ENCODE results near the gene LRRK1.
A peak's percentile ranks its signal among the peaks of the same experiment; 100 is the strongest.

Gene LRRK1

DNA sequence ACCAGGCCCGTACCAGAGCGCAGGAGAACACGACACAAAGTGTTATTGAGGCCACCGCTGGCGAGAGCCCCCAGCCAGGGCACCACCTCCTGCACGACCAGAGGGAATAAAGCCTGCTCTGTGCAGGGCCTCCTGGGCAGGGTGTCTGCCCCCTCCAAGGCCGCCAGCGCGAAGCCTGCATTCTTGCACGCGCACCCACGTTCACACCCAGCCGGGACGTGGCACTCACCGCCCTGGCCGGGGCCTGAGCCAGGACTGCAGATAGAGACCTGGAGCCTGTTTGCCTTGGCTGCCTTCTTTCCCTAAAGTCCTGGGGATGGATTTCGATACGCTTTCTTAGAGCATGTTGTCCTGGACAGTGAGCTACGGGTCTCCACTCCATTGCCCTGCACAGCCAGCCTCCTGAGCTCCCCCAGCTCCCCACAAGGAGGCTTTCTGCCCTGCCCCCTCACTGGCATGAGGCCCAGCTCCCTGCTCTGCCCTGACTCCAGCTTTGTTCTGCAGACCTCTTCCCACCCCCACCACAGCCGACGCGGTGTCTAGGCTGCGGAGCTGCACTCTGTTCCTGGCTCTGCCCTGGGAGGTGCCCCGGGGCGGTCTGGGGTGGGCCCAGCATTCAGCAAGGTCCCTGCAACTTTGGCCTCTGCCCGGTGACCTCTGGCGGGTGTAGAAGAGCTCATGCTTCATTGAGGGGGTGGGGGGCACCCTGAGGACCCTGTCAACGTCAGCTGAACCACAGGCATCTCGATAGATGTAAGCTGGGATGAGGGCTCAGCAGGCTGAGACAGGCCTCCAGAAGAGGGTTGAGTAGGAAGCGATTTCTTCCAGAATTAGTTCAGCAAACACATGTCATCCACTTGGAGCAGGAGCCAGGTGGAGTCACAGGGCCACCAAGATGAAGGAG, 145.0 kb downstream of the LRRK1 start:
- Histone ChIP-seq H4K20me1 (no peaks in the 10 kb centered on the region), H3K4me3 (no peak overlapping the region), H3K9me3 (no peaks in the 10 kb centered on the region), H3K36me3 (no peaks in the 10 kb centered on the region), H3K9ac (no peak overlapping the region), H3K4me1 (peaks cover 40% of the 10 kb centered on the region), H3K4me2 (no peak overlapping the region), H3K27me3 (peaks cover 8% of the 10 kb centered on the region), H3K27ac (no peak overlapping the region)
- TF ChIP-seq Cebpa-rat (IDR thresholded peaks at IDR 0.05): no peak

DNA sequence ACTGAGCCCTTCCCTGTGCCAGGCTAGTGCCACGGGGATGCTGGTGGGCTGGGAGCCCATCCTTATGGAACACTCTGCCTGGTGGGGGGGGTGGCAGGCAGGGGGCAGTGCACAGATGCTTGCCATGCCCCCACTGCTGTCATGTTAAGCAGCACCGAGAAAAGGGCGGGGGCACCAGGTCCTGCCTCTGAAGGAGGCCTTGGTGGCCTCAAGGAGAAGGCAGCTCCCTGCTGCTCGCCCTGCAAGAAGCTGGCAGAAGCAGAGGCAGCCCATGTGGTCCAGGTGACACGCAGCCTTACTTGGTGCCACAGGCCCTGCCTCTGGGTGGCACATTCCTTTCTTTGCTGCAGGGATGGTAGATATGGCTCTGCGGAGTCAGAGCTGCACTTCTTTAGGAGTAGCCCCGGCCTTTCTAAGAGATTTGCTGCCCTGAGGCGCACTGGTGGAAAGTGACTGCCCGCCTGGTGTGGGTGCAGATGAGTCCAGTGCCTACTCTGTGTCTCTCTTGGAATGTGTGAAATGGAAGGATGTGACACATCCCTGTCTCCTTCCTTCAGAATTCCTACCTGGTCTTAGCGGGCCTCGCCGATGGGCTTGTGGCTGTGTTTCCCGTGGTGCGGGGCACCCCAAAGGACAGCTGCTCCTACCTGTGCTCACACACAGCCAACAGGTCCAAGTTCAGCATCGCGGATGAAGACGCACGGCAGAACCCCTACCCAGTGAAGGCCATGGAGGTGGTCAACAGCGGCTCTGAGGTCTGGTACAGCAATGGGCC, 145.8 kb downstream of the LRRK1 start:
- no peak for TF ChIP-seq Cebpa-rat (IDR thresholded peaks at IDR 0.05)
- H3K4me2 ChIP-seq: no peak overlapping the region
- no peaks in the 10 kb centered on the region for H3K36me3 ChIP-seq
- no peaks in the 10 kb centered on the region for H3K9me3 ChIP-seq
- H3K27me3 ChIP-seq: peaks cover 2% of the 10 kb centered on the region; the same call in 1 of the 2 replicates
- no peak overlapping the region for H3K9ac ChIP-seq
- peaks cover 43% of the 10 kb centered on the region for H3K4me1 ChIP-seq
- H3K27ac ChIP-seq: no peak overlapping the region
- H3K4me3 ChIP-seq: no peak overlapping the region
- H4K20me1 ChIP-seq: no peaks in the 10 kb centered on the region

GRCh38 chr15:101065570-101066221, 146.5 kb downstream of the LRRK1 start:
- H3K4me1 ChIP-seq: peaks cover 50% of the 10 kb centered on the region

DNA sequence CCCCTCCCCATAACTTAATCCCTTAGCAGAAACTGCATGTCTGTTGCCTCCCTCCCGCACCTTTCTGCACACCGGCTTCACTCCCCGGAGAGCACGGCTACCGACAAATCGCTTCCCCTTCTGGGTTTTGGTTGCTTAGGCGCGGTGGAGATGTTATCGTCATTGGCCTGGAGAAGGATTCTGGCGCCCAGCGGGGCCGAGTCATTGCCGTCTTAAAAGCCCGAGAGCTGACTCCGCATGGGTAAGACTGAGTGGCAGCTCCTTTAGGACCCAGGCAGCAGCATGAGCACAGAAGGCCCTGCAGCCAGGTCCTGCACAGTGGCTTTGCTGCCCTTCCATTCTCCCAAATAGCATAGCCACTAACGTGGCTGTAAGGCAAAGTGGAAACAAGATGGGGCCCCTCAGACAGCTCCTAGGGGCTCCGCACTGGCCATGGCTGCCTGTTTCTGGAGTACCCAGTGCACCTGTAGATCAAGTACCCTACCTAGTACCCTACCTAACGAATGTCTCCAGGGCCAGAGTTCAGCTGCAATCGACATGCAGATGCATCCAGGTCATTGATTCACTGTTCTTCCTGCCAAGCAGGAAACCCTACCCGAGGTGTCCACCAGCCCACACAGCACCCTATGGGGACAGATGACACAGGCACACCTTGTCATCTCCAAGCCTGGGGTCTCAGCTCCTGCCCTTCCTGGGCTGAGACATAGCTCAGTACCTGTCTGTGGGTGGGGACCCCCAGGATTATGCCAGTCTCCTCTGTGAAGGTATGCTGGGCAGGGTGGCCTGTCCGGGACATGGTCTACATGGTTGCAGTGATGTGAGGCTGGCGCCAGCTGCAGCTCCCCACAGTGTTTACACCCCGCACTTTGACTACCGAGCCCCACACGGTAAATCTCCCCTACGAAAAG, 147.6 kb downstream of the LRRK1 start:
- H4K20me1 ChIP-seq: no peaks in the 10 kb centered on the region
- no peak for TF ChIP-seq Cebpa-rat (IDR thresholded peaks at IDR 0.05)
- H3K4me3 ChIP-seq: no peak overlapping the region
- no peaks in the 10 kb centered on the region for H3K27me3 ChIP-seq
- no peaks in the 10 kb centered on the region for H3K9me3 ChIP-seq
- no peak overlapping the region for H3K9ac ChIP-seq
- no peaks in the 10 kb centered on the region for H3K36me3 ChIP-seq
- 0 out of 2 replicates have a peak overlapping the region, but pooled peaks have one; percentile 16 for H3K4me2 ChIP-seq
- peaks cover 43% of the 10 kb centered on the region for H3K4me1 ChIP-seq
- H3K27ac ChIP-seq: no peak overlapping the region

More at GRCh38 chr15:101065570-101066221, 146.5 kb downstream of the LRRK1 start:
- no peaks in the 10 kb centered on the region for H4K20me1 ChIP-seq
- H3K9me3 ChIP-seq: no peaks in the 10 kb centered on the region
- H3K27ac ChIP-seq: no peak overlapping the region
- H3K36me3 ChIP-seq: no peaks in the 10 kb centered on the region
- H3K27me3 ChIP-seq: no peaks in the 10 kb centered on the region
- no peak for TF ChIP-seq Cebpa-rat (IDR thresholded peaks at IDR 0.05)
- 0 out of 2 replicates have a peak overlapping the region, but pooled peaks have one; percentile 16 for H3K4me2 ChIP-seq
- H3K9ac ChIP-seq: no peak overlapping the region
- H3K4me3 ChIP-seq: no peak overlapping the region

GRCh38 chr15:101067660-101068522, 148.7 kb downstream of the LRRK1 start:
- H3K4me1 ChIP-seq: peaks cover 31% of the 10 kb centered on the region
- H3K9me3 ChIP-seq: no peaks in the 10 kb centered on the region
- H3K27ac ChIP-seq: no peak overlapping the region
- no peaks in the 10 kb centered on the region for H3K36me3 ChIP-seq
- no peaks in the 10 kb centered on the region for H4K20me1 ChIP-seq
- H3K4me3 ChIP-seq: no peak overlapping the region
- no peak for TF ChIP-seq Cebpa-rat (IDR thresholded peaks at IDR 0.05)
- no peak overlapping the region for H3K4me2 ChIP-seq
- no peak overlapping the region for H3K9ac ChIP-seq
- no peaks in the 10 kb centered on the region for H3K27me3 ChIP-seq

- H3K4me3 ChIP-seq: no peak overlapping the region
- no peak overlapping the region for H3K27ac ChIP-seq
- no peaks in the 10 kb centered on the region for H4K20me1 ChIP-seq
- H3K9ac ChIP-seq: no peak overlapping the region
- H3K4me2 ChIP-seq: no peak overlapping the region
- TF ChIP-seq Cebpa-rat (IDR thresholded peaks at IDR 0.05): no peak
- no peaks in the 10 kb centered on the region for H3K36me3 ChIP-seq
- H3K4me1 ChIP-seq: peaks cover 31% of the 10 kb centered on the region
- H3K9me3 ChIP-seq: no peaks in the 10 kb centered on the region
- no peaks in the 10 kb centered on the region for H3K27me3 ChIP-seq
These were observed 149.4 kb downstream of the LRRK1 start for GRCh38 chr15:101068523-101068960.

DNA sequence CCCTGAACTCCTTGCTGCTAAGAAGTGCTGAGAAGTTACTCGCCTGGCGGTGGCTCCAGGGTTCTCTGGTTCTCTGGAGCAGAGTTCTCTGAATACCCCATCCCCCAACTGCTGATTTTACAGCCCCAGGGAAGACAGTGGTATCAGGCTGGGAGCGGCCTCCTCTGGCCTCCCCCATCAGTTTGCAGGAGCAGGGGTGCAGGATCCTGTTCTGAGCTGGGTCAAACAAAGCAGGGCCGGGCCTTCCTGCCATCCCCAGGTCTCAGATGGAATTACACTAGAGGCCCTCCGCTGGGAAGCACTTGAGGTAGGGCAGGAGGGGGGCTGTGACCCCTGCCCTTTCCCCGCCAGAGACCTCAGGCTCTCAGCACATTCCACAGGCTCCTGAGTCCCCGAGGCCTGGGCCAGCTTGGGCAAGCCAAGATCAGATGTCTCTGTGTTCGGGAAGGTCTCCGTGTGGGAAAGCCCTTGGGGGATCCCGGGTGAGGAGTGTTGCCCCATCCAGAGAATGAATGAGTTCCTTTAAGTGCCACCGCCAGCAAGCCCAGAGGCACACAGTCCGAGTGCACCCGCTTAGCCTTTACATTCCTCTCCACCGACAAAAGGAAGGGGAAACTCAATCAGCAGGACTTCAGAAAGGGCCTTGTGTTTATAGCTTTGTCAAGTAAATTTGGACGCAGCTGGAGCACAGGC, 149.9 kb downstream of the LRRK1 start:
- H3K4me3 ChIP-seq: no peak overlapping the region
- H3K9me3 ChIP-seq: no peaks in the 10 kb centered on the region
- H3K9ac ChIP-seq: no peak overlapping the region
- no peak for TF ChIP-seq Cebpa-rat (IDR thresholded peaks at IDR 0.05)
- peaks cover 31% of the 10 kb centered on the region for H3K4me1 ChIP-seq
- H3K4me2 ChIP-seq: no peak overlapping the region
- no peaks in the 10 kb centered on the region for H3K36me3 ChIP-seq
- H3K27me3 ChIP-seq: no peaks in the 10 kb centered on the region
- H3K27ac ChIP-seq: no peak overlapping the region
- H4K20me1 ChIP-seq: no peaks in the 10 kb centered on the region

GRCh38 chr15:101069654-101069973, 150.5 kb downstream of the LRRK1 start:
- no peak for TF ChIP-seq Cebpa-rat (IDR thresholded peaks at IDR 0.05)
- H3K4me2 ChIP-seq: peak overlapping the region; percentile 46; the same call in 1 of the 2 replicates

More at GRCh38 chr15:101069654-101069973, 150.5 kb downstream of the LRRK1 start:
- Histone ChIP-seq H3K4me3 (no peak overlapping the region), H3K27me3 (no peaks in the 10 kb centered on the region), H3K9me3 (no peaks in the 10 kb centered on the region), H4K20me1 (no peaks in the 10 kb centered on the region), H3K36me3 (no peaks in the 10 kb centered on the region), H3K4me1 (peaks cover 31% of the 10 kb centered on the region), H3K27ac (no peak overlapping the region), H3K9ac (no peak overlapping the region)
